Limb (tissue), 2 donors: ENCODE data around the gene SLC29A1.

Experiments used
- DNase-seq, 2 donors: peaks; one replicate each; pipeline ENCODE4 v3.0.0-alpha.2; 2016; ENCODE audit errors: extremely low spot score in 2 of 2

The SLC29A1 gene

DNA sequence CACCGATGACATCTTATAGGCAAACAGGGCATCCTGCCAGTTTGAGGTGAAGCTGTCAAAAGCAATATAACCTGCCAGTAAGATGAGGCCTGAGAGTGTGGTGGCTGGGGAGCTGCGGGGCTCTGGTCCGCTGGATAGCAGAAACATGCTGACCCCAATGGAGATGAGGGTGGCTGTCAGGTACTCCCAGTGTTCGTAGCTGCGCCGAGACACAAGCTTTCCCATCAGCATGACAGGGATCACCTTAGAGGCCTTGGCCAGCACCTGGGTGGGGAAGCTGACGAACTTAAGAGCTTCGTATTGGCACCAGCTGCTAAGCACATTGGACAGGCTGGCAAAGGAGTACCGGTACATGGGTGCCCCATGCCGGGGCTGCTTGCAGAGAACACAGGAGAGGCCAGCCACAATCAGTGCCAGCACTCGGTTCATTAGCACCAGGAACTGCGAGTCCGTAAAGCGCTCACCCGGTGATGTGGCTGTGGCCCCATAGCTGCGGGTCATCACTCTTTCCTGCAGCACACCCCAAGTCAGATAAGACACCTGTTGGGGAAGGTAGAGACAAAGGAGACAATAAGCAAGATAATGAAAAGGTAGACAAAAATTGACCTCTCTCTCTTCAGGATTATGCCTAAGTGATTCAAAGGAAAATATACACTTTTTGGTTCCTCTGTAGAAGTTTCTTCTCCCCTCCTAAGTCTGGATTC is 31.9 kb downstream of the SLC29A1 start:
- no peak for DNase-seq

DNA sequence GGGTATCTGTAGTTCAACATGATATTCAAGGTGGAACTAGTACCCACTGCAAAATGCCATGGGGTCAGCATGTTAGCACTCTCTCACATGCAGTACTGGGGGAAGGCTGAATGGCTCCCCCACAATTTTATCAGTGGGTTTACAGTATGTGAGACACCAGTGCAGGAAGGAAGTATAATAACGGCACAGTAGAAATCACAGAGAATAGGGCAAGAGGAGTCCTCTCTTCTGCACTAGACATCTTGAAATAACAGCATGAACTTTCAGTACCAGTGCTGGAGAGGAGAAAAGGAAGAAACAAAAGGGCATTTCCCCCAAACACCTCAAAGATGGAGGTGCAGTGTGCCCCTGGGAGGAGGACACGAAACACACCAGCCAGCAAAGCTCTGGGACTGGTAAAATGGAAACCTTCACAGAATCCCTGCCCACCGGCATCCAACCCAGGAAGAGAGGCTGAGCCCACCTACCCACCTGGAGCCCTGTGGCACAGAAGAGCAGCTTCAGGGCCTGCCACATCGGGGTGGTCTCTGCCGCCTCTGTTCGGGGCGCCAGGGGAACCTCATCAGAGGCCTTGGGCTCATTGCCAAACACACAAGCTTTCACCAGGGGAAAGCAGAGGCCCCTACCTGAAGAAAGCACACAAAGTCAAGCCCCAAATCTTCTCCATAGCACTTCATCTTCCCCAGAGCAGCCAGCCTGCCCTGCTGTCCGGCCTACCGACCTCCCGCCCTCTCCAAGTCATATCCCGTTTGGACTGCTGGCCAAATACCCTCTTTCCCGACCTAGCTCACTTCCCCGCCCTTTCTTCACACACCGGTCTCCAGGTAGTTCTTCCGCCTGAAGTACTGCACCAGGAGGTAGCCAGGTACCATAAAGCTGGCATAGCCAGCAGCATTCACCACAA is 32.7 kb downstream of the SLC29A1 start:
- no peak for DNase-seq

DNA sequence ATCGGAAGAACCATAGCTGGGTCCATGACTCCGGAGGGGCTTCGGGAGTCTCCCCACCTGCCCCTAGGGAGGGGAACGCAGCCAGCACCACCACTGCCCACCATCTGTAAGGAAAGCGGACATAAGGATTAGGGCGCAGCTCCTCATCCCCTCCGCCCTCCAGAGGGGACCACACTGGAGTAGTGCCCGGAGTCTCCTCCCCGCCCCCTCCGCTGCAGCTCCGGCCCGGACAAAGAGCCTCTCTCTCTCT is 33.3 kb downstream of the SLC29A1 start:
- no peak for DNase-seq

DNA sequence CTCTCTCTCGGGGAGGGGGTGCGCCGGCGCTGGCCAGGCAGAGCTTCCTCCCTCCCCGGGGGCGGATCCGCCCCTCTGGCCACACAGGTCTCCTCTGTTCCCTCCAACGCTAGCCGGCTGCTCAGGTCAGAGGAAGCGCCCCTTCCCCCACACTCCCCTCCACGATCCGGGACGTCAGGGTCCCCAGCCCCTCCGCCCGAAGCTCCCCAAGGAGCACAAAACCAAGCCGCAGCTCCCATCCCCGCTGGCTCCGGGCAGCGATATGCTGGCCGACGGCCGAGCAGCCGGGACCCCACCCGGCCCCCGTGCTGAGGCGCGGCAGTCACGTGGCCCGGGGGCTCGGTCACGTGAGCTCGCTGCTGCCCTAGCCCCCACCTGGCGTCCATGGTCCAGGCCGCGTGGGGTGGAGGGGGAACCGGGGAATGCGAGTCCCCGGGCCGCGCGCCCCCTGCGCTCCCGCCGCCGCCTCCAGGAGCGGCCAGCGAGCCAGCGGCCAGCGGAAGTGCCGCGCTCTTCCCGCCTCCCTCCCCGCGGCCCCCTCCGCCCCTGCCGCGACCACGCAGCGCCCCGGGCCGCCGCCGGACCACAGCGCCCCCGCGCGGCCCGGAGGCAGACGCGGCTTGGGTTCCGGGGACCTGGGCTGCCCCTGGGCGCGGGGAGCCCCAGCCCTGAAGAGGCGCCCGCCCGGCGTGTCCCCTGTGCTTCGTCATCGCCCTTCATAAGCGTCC is 33.8 kb downstream of the SLC29A1 start, which contains the start of gene SLC35B2:
SLC35B2 (minus strand) TSS at position 504 of the 728 bp plus-strand sequence; CDS start at position 386, 118 bp downstream.
- peak; percentile 68 to 88 for DNase-seq

DNA sequence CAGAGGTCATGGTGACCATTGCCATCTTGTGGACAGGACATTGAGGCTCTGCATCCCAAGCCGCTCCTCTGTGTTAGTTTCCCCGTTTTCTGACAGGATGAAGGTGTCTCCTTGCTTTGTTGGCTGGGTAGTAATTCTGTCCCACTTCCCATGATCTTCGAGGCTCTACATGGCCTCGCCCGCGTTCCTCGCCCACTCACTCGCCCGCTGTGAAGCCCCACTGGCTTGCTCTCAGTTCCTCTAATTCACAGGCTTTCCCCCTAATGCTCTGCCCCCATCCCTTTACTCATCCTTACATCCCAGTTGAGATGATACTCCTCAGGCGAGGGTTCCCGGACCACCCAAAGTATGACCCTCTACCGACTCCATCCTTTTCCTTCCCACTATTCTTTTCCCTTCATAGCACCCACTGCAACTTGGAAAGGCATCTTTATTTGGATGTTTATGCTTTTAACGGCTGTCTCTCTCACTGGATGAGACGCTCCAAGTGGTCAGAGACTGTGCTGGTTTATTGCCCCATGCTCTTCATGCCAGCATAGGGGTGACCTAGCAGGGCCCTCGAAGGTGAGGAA is 34.4 kb downstream of the SLC29A1 start:
- DNase-seq, result no peak

DNA sequence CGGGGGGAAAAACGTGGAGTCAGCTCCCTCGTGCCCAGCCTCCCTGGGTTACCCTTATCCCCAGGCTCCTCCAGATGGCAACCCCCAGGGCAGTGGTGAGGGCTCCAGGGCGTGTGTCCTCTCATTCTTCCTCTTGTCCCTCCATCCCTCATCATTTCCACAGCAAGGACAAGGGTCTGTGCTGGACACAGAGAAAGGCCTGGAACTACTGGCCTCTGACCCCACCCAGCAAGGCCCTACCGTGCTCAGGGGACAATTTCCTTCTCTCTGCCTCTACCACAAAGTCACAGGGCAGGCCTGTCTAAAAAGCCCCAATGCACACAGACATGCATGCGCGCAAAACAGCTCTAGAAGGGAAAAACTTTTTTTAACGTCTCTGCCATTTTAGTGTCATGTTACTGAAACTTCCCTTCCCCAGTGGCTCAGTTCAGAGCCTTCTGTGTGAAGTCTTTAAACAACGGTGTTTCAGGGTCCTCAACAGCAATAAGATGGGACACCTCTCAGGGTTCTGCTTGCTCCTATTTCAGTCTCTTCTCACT is 35.0 kb downstream of the SLC29A1 start:
- no peak for DNase-seq

DNA sequence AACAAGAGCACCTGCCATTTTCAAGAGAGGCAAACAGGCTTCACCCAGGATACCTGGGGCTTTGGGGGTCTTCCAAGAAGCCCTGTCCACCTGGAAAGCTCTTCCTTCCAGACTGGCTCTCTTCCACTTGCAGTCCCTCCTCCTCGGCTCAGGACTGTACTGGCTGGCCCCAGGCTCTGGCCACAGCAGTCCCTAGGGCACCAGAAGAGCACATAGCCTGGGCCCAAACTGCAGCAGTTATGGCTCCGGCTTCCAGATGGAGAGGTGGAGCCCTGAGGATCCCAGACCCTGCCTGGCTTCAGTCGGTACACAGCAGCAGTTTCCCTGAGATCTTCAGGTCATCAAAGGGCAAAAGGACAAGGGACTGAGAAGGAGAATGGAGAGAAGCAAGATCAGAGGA is 35.5 kb downstream of the SLC29A1 start:
- DNase-seq, result no peak

DNA sequence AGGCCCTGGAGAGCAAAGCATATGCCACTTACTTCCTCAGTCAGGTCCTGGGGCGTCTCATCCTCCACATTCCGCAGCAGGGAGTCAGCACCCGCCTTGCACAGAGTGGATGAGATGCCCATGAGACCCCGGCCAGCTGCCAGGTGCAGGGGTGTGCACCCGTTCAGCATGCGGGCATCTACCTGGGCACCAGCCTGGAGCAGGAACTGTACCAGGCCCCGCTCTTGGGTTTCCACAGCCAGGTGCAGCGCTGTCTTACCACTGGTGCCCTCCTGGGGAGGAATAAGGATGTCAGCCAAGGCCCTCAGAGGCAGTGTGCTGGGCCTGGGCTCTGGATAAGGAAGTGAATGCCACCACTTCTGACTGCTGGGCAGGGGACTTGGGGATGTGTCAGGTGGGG is 36.6 kb downstream of the SLC29A1 start:
- DNase-seq, result no peak

DNA sequence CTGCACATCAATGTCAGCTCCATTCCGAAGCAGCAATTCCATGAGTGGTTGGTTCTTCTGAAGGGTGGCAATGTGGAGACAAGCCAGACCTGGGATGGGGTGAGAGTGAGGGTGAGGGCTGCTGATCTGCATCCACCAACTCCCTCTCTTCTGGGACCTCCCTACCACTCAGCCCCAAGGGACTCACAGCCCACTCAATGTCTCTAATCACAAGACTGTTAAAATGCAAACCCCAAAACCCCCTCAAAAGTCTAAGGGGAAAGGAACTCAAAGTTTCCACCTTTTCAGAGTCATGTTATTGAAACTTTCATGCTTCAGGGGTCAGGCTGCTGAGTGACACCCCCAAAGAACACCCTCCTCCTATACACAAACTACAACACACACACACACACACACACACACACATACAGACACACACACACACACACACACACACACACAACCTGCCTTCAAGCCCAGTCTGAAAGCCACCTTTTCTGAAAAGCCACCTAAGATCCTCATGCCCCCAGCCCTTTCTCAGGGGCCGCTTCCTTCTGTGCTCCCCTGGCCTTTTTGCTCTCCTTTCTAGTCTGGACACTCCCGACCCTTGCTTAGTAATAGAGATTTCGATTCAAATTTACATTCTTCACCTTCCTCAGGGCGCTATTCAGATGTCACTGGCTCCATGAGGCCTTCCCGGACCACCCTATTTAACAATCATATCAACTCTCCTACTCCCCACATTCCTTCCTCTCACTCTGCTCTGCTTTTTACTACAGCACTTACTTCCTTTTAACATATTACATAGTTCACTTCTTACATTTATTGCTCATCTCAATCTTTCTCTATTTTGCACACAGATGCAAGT is 37.3 kb downstream of the SLC29A1 start:
- no peak for DNase-seq

DNA sequence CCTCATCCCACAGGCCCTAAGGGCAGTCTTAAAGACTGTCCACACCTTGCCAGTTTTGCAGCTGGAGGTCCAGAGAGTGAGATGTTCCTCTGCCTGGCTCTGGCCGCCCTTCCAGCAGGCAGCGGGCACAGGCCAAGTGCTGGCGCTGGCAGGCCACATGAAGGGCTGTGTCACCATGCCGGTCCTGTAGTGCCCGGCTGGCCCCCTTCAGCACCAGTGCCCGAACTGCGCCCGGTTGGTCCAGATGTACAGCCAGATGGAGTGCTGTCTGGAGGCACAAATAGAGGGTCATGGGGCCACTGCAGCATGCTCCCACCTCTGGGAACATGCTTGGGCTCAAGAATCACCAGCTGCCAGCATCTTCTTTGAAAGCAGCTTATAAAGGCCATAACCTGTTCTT is 38.2 kb downstream of the SLC29A1 start:
- no peak for DNase-seq

DNA sequence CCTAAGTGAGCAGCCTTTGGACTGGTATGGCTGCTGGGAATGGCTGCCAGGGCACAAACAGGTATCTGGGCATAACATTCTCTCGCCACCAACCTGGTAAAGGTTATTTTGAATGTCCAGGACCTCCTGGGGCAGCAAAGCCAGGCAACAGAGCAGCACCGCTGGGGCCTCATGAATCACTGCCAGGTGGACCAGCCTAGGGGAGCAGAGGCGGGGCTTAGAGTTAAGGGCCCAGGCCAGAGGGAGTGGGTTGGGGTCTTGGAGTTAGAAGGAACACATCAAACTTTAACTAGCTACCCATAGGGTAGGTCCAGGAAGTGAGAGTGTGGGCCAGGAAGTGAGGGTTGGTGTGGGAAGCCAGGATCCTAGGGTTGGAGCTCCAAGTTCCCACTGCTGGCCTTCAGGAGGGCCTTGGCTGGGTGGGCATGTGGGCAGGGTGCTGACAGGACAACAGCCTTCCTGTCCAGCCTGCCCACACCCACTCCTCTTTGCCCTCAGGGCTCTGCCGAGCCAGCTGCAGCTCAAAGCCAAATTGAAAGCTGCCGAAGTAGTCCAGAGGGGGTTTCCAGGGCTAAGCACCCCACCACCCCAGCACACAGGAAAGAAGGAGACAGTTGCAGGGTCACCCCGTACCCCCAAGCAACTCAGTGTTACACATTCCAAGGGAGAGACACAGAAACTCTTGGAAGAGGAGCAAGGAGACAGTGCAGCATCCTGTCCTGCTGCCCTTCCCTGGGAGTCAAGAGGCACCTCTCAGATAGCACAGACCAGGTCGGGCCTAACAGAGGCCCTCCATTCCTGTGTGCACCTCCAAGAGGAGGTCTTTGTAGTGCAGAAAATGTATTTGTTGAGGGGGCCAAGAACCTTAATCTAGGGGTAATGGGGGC is 39.3 kb downstream of the SLC29A1 start:
- DNase-seq, result no peak

DNA sequence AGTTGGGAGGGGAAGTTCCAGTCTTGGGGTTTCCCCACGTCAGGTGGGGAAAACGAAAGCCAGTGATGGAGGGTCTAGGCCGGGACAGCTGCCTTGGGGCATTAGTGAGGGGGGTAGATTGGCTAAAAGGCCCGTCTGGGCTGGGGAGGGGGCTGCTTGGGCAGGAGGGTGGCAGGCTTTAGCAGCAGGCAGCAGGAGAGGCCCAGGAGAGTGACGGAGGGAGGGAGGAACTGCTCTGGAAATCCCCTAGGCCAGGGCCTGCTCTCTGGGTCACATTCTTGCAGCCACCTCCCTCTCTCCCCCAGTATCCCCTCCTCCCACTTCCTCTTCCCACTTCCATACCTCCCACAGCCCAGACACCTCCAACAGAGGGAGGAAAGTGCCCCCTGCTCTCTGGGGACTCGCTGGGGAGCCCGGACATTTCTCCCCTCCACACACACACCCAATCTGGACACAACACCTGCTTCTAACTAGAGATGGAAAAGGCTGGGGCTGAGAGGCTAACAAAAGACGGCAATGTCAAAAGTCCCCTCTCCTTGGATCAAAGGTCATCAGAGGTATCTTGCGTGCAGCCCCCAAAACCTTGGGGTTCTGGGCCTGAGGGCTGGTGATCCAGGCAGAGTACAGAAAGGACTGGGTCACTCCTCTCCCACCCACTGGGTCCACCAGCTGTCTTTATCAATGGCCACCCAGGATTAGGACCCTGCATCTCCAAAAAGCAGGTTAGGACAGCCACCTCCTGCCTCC is 40.1 kb downstream of the SLC29A1 start:
- no peak for DNase-seq

DNA sequence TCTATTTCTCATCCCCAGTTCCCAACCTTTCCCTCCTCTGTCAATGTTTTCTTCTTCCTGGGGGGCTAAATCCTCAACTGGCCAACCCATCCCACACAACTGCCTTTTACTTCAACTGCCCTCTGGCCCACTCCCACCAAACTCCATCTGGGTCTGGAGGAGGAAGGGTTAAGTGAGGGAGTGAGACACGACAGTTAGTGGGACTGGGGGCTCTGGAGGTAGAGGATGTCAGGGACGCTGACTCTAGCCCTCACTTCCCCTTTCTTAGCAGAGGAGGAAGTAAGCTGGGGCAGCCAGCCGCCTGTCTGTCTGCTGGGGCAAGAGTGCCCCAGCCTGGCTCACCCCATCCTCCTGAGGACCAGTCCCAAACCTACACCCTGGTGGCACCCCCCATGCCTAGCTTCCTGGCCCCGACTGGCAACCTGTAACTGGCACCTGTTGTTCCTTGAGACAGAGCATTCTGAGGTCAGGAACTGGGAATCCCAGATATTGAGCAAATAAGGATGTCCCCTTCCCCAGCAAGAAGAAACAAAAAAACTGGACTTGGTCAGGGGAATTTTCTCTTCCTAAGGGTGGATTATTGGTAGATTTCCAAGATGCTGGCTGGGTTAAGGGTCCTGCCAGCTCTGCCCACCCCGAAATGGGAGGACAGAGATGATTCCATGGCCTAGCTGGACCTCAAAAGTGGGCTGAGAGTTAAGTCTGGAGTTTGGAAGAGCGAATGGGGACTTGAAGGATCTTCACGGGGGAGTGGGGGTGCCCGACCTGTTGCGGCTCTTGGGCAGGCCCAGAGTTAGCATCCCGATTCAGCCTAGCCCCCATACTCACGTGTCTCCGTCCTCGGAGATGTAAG is 41.0 kb downstream of the SLC29A1 start:
- no peak for DNase-seq

DNA sequence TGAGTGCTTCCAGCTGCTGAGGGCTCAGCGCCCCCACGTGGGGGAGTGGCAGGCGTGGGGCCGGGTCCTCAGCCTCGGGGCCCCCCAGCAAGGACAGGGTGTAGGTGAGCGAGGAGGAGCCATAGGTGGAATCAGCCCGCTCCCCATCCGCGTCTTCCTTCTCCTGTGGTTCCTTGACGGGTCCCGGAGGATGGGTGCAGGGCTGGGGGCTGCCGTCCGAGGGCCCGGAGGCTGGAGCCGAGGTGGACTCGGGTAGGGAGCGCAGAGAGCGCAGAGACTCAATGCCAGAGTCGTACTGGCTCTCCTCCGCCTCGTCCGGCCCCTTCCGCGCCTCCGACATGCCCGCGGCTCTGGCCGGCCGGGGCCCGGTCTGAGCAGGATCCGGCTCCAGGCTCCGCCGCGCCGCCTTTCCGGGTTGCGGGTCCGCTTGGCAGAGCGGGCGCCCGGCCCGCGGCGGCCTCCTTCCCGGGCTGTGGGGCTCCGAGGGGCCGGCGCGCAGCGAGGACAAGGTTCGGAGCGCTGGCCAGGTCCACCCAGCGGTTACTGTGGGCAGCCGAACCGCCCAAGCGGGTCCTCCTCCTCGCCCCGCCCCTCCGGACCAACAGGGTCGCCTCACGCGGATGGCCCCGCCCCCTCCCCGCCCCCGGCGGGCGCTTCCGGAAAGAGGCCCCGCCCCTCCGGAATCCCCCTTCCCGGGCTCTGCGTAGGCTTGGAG is 41.8 kb downstream of the SLC29A1 start, which contains the start of gene NFKBIE:
NFKBIE (minus strand) TSS at position 545 of the 715 bp plus-strand sequence; CDS start at position 340, 205 bp downstream.
- peak; percentile 89 to 98 for DNase-seq

DNA sequence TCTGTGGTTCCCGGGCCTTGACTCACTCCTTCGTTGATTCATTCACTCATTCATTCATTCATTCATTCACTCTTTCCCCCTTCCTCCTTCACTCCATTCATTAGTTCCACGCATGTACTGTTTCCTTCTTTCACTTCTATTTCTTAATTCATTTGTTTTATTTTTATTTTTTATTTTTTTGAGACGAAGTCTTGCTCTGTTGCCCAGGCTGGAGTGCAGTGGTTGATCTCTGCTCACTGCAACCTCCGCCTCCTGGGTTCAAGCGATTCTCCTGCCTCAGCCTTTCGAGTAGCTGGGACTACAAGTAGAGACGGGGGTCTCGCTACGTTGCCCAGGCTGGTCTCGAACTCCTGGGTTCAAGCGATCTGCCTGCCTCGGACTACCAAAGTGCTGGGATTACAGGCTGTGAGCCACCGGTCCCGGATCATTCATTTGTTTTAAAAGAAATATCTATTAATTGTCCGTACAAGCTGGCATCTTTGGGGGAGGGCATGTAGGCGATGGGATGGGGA is 42.4 kb downstream of the SLC29A1 start:
- DNase-seq, result no peak

DNA sequence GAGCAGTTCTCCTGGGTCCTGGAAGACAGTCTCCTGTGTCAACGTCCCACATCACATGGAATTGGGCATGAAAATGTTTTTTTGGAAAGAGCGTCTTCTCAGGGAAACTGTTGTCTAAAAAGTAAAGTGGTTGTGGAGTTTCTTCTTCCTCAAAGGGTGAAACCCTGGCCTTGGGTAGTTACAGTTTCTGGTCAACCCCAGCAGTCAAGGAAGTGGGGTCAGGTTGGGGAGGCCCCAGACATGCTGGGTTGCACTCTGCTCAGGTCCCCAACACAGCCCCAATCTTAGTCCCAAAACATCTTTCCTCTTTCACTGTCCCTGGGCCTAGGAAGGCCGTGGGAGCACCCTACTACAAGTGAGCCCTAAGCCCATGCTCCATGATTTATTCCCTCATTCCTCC is 43.0 kb downstream of the SLC29A1 start:
- no peak for DNase-seq

DNA sequence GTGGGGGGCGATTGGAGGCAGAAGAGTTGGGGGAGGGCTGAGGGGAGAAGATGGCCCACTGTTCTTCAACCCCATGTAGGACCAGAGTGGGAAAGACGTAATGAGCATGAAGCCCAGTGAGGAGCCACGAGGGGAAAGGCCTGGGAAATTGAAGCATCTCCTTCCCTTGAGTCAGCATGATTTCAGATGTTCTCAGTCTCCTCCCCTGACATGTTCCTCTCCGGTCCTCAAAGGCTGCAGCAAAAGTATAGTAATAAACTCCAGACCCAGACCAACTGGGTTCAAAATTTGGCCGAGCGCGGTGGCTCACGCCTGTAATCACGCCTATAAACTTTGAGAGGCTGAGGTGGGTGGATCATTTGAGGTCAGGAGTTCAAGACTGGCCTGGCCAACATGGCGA is 43.9 kb downstream of the SLC29A1 start:
- DNase-seq, result no peak
